Erythroblast (primary cell): Measurements from ENCODE around the gene SAMD10.
"Not testable (repeated sequence)": the region's sequence is repeated elsewhere in the genome, so short reads cannot be mapped to it uniquely, and the experiment has no call there.

Source experiments
- GATA1 ChIP-seq: IDR thresholded peaks from 2 replicates; pipeline ENCODE4 v1.6.1; 2011; ENCODE audit warnings: low read depth, mild to moderate bottlenecking, control low read depth, low read length, moderate library complexity
- POLR2A ChIP-seq: IDR thresholded peaks from 2 replicates; pipeline ENCODE4 v1.6.1; 2011; ENCODE audit warnings: mild to moderate bottlenecking, low read length

- not testable (repeated sequence) for TF ChIP-seq POLR2A, GATA1
Measured at GRCh38 chr20:63971960-63972311, 7.5 kb downstream of the SAMD10 start.
